Left ventricle myocardium inferior (tissue), 1 donor: ENCODE data around the gene MYBBP1A. TPM values are rescaled to one million over a fixed set of nuclear protein-coding genes. Genes with fewer than 3 reads are reported as not detected.
A peak's percentile ranks its signal among the peaks of the same experiment; 100 is the strongest.

ENCODE experiments used
- DNase-seq: peaks from one replicate; pipeline ENCODE4 v3.0.0-alpha.2; 2020
- H3K27ac ChIP-seq: fragments of 200-600 bp; replicated peaks from 2 replicates; pipeline ENCODE4 v1.8.0; 2021
- H3K27me3 ChIP-seq: fragments of 200-600 bp; 2 replicates; pipeline ENCODE4 v1.8.0; 2021; ENCODE audit warnings: low read depth
- H3K36me3 ChIP-seq: fragments of 200-600 bp; 2 replicates; pipeline ENCODE4 v1.8.0; 2021
- H3K4me1 ChIP-seq: fragments of 200-600 bp; 2 replicates; pipeline ENCODE4 v1.8.0; 2021
- H3K4me3 ChIP-seq: fragments of 200-600 bp; 2 replicates; pipeline ENCODE4 v1.8.0; 2021; ENCODE audit warnings: mild to moderate bottlenecking, moderate library complexity
- H3K9me3 ChIP-seq: fragments of 200-600 bp; replicated peaks from 2 replicates; pipeline ENCODE4 v1.8.0; 2021
- intact Hi-C: fragments of 100-400 bp; cut with micrococcal nuclease; formaldehyde crosslinking; loops from one replicate; pipeline ENCODE4 v1.11.0; 2022
- total RNA-seq: library from RNA; stranded (reverse); fragmentation: NEBNext Ultra II Directional; extraction: Animal tissue kit (Norgen Biotek cat#: 25700); gene quantifications from one replicate; pipeline ENCODE4 v1.2.1, GENCODE V29; 2021
- TF ChIP-seq, protein P1 (sequence below): fragments of 200-600 bp; IDR thresholded peaks from 2 replicates; pipeline ENCODE4 v1.8.0; 2021; ENCODE audit warnings: antibody characterized with exemption, mild to moderate bottlenecking, borderline replicate concordance
- donor health status: DM: no; HTN: yes; CAD: no; lungs with severe emphysema.

The MYBBP1A gene
- total RNA-seq, 1 donor from 2014 or later, result 21.3 TPM

- intact Hi-C loops, result no loop called here
- peaks cover 55% of the 10 kb centered on the region for H3K4me1 ChIP-seq
- no peak overlapping the region for H3K4me3 ChIP-seq
- no peak for DNase-seq
- H3K27ac ChIP-seq, result peak overlapping the region; percentile 93
- TF ChIP-seq, protein P1, sequence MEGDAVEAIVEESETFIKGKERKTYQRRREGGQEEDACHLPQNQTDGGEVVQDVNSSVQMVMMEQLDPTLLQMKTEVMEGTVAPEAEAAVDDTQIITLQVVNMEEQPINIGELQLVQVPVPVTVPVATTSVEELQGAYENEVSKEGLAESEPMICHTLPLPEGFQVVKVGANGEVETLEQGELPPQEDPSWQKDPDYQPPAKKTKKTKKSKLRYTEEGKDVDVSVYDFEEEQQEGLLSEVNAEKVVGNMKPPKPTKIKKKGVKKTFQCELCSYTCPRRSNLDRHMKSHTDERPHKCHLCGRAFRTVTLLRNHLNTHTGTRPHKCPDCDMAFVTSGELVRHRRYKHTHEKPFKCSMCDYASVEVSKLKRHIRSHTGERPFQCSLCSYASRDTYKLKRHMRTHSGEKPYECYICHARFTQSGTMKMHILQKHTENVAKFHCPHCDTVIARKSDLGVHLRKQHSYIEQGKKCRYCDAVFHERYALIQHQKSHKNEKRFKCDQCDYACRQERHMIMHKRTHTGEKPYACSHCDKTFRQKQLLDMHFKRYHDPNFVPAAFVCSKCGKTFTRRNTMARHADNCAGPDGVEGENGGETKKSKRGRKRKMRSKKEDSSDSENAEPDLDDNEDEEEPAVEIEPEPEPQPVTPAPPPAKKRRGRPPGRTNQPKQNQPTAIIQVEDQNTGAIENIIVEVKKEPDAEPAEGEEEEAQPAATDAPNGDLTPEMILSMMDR, result no peak
- no peaks in the 10 kb centered on the region for H3K9me3 ChIP-seq
- H3K27me3 ChIP-seq, result no peaks in the 10 kb centered on the region
- H3K36me3 ChIP-seq, result no peaks in the 10 kb centered on the region
Measured at GRCh38 chr17:4518901-4519300, 36.3 kb downstream of the MYBBP1A start.

DNA sequence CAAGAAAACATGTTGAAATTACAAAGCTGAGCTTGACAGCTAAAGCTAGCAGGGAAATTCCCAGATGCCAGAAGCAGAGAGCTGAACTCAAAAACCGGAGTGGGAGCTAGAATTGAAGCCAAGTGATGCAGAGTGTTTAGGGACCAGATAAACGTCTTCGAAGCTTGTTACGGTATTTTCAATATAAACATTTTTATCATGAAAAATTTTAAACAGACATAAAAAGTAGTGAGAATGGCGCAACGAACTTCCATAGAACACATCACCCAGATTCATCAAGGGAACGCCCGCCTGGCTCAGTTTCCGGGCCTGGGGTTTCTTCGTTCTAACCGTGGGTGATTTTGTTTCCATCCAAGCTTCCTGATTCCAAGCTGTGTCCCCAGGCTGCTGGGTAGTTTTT lies 38.4 kb downstream of the MYBBP1A start:
- intact Hi-C loops, result no loop called here
- no peak overlapping the region for H3K27ac ChIP-seq
- no peaks in the 10 kb centered on the region for H3K36me3 ChIP-seq
- TF ChIP-seq, protein P1, result no peak
- H3K9me3 ChIP-seq, result no peaks in the 10 kb centered on the region
- H3K4me3 ChIP-seq, result no peak overlapping the region
- no peaks in the 10 kb centered on the region for H3K27me3 ChIP-seq
- peaks cover 62% of the 10 kb centered on the region for H3K4me1 ChIP-seq
- DNase-seq, result no peak

DNA sequence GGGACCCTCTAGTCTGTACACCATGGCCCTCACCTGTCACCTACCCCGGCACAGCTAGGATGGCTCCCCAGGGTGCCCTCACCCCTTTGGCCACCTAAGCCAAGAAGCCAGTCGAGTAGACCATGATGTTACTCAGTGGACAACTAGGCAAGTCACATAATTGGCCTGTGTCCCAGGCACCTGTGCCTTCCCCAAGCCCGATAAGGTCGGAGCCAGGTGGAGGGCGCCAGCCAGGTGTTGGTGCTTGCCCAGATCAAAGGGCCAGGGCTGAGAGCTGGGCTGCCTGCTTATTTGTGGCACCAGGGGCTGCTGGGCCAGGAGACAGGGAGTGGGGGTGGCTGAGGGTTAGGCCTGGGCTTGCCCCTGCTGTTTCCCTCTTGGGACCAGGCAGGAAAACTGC lies 39.7 kb downstream of the MYBBP1A start:
- Histone ChIP-seq H3K9me3 (no peaks in the 10 kb centered on the region), H3K4me1 (peaks cover 62% of the 10 kb centered on the region), H3K27ac (no peak overlapping the region), H3K4me3 (no peak overlapping the region), H3K36me3 (no peaks in the 10 kb centered on the region), H3K27me3 (no peaks in the 10 kb centered on the region)
- TF ChIP-seq, protein P1, result no peak
- intact Hi-C loops, result no loop called here
- no peak for DNase-seq

GRCh38 chr17:4514779-4515178 lies 40.4 kb downstream of the MYBBP1A start:
- H3K4me3 ChIP-seq, result no peak overlapping the region
- no peak overlapping the region for H3K27ac ChIP-seq
- H3K27me3 ChIP-seq, result no peaks in the 10 kb centered on the region
- TF ChIP-seq, protein P1, result no peak
- no peaks in the 10 kb centered on the region for H3K9me3 ChIP-seq
- H3K4me1 ChIP-seq, result peaks cover 62% of the 10 kb centered on the region
- H3K36me3 ChIP-seq, result no peaks in the 10 kb centered on the region
- DNase-seq, result no peak
- intact Hi-C loops, result no loop called here

GRCh38 chr17:4514206-4514605 lies 41.0 kb downstream of the MYBBP1A start:
- no peaks in the 10 kb centered on the region for H3K9me3 ChIP-seq
- H3K36me3 ChIP-seq, result no peaks in the 10 kb centered on the region
- H3K27me3 ChIP-seq, result no peaks in the 10 kb centered on the region
- intact Hi-C loops, result no loop called here
- no peak for DNase-seq
- no peak overlapping the region for H3K27ac ChIP-seq
- peaks cover 62% of the 10 kb centered on the region for H3K4me1 ChIP-seq
- H3K4me3 ChIP-seq, result no peak overlapping the region
- TF ChIP-seq, protein P1, result no peak
